ENCODE data around the gene HTATIP2. TPM values are rescaled to one million over a fixed set of nuclear protein-coding genes. Genes with fewer than 3 reads are reported as not detected.
A peak's percentile ranks its signal among the peaks of the same experiment; 100 is the strongest.

HTATIP2 gene
- total and polyA plus RNA-seq, 9 of the 15 experiments (the other 6 are each of a cell fraction or from before 2014, with no cell fraction given): 48.3 to 90.9 (median 64.4) TPM

DNA sequence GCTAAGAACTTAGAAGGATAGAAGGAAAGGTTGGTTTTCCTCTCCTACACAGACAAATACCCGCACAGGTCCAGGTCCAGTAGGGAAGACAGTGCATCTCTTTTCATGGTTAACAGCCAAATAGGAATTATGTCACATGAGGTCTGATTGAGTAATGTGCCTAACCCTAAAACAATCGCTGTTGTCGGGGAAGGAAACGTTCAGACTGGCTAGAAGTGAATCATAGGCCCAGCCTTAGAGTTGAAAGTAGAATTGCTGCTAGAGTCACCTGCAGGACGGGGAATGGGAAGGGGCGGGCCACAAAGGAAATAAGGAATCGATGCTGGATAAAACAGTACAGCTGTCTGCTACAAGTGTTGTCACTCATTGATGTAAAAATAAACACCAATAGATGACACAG is 12.4 kb upstream of the HTATIP2 start:
- ChIA-PET CTCF (ENCODE audit: low intra/inter-chr PET ratio) (interaction anchor here (0.6 kb wide), 1 partner anchor 218 kb away, joined by 3 read pairs; no protein-coding TSS in a partner anchor), POLR2A (no interaction called here)
- TF ChIP-seq TRIM24 (IDR thresholded peaks at IDR 0.05) (no peak), ZNF316 (IDR thresholded peaks at IDR 0.05) (peak; percentile 32; the same call in 1 of the 2 replicates), FOXK2 (conservative IDR thresholded peaks at IDR 0.05 in 1 of 2, IDR thresholded peaks at IDR 0.05 in 1 of 2; ENCODE audit: low read depth in 2 of 2) (no peak), ZNF121 (CRISPR knock-in tag; conservative IDR thresholded peaks at IDR 0.05) (no peak), YY1 (IDR thresholded peaks at IDR 0.05; ENCODE audit: borderline replicate concordance in 1 of 3, control insufficient read depth in 1 of 3, extremely low read depth in 1 of 3, insufficient read depth in 3 of 3, insufficient read length in 1 of 3, insufficient replicate concordance in 2 of 3, low read depth in 1 of 3, low read length in 2 of 3) (no peak), MAFG (tag; conservative IDR thresholded peaks at IDR 0.05) (peak; percentile 38; the same call in 1 of the 2 replicates), NFE2 (IDR thresholded peaks at IDR 0.05; ENCODE audit: low read depth) (no peak)
- H3K4me3 ChIP-seq: no peak overlapping the region
- H2AFZ ChIP-seq (ENCODE audit: low read depth, low read length): no peak overlapping the region
- DNase-seq (ENCODE audit: extremely low read depth in 1 of 4, low spot score in 3 of 4) (no peak), ATAC-seq (no peak), FAIRE-seq (no peak)
- no peaks in the 10 kb centered on the region for H3K9me1 ChIP-seq (ENCODE audit: control insufficient read depth, insufficient read depth, low read length)
- H3K27ac ChIP-seq (ENCODE audit: extremely low read depth, low read depth, low read length): no peak overlapping the region
- no peaks in the 10 kb centered on the region for H3K27me3 ChIP-seq (ENCODE audit: control insufficient read depth in 2 of 2, insufficient read depth in 2 of 2, low read length in 2 of 2)
- 11% methylated on average over 7 of the region's 7 CpGs for WGBS (ENCODE audit: insufficient coverage, low coverage, missing lambda C conversion rate)
- H3K36me3 ChIP-seq (ENCODE audit: control insufficient read depth, insufficient read depth, low read length): no peaks in the 10 kb centered on the region
- in situ Hi-C loops (cut with MboI): loop anchor here (10.0 kb wide), 1 partner anchor 406 kb away; no protein-coding TSS in a partner anchor
- H3K4me2 ChIP-seq (ENCODE audit: insufficient read depth, low read length): no peak overlapping the region
- H3K4me1 ChIP-seq (replicated peaks in 1 of 2; ENCODE audit: control insufficient read depth in 2 of 2, insufficient read depth in 2 of 2, low read length in 2 of 2): no peaks in the 10 kb centered on the region
- intact Hi-C loops (cut with micrococcal nuclease): no loop called here
- BruUV-seq (replicated peaks): no TSS peak
- H3K9ac ChIP-seq (ENCODE audit: insufficient read depth in 1 of 2, low read depth in 2 of 2, low read length in 2 of 2): no peak overlapping the region
- no peaks in the 10 kb centered on the region for H3K9me3 ChIP-seq (replicated peaks; ENCODE audit: control insufficient read depth, insufficient read depth, low read depth, low read length)
- H3K79me2 ChIP-seq (ENCODE audit: control insufficient read depth, insufficient read depth, low read length): no peaks in the 10 kb centered on the region
- H4K20me1 ChIP-seq (replicated peaks; ENCODE audit: control insufficient read depth, insufficient read depth, low read length): no peaks in the 10 kb centered on the region

All from K562 (cell line).